ENCODE data around the gene BCL3. TPM values are rescaled to one million over a fixed set of nuclear protein-coding genes. Genes with fewer than 3 reads are reported as not detected.

Gene BCL3
- total and polyA plus RNA-seq, 3 donors from 2014 or later = 15.5 to 38.1 (median 31.7) TPM

DNA sequence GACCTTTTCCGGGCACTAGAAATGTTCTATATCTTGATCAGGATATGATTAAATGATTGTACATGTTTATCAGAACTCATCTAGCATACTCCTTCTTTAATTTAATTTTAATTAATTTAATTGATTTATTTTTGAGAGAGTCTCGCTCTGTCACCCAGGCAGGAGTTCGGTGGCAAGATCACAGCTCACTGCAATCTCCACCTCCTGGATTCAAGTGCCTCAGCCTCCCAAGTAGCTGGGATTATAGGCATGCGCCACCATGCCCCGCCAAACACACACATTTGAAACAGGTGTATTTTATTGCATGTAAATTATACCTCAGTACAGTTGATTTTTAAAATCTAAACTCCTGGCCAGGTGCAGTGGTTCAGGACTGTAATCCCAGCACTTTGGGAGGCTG, 17.4 kb upstream of the BCL3 start:
- H3K9me3 ChIP-seq = no peaks in the 10 kb centered on the region
- H3K4me1 ChIP-seq = no peaks in the 10 kb centered on the region
- no peak overlapping the region for H3K4me3 ChIP-seq
- no peak for DNase-seq
- no peak overlapping the region for H3K27ac ChIP-seq
- whole genome bisulfite sequencing, 2 donors = 87 to 93% methylated on average over 5 of the region's 5 CpGs
- H3K27me3 ChIP-seq = no peaks in the 10 kb centered on the region
- TF ChIP-seq CTCF (IDR thresholded peaks at IDR 0.05) = no peak
- no peak for TF ChIP-seq POLR2A (IDR thresholded peaks at IDR 0.05)
- intact Hi-C loops (cut with DNase I; ENCODE audit: low total_unique reads) = no loop called here
- H3K36me3 ChIP-seq (ENCODE audit: low read depth, missing control alignments) = no peaks in the 10 kb centered on the region

DNA sequence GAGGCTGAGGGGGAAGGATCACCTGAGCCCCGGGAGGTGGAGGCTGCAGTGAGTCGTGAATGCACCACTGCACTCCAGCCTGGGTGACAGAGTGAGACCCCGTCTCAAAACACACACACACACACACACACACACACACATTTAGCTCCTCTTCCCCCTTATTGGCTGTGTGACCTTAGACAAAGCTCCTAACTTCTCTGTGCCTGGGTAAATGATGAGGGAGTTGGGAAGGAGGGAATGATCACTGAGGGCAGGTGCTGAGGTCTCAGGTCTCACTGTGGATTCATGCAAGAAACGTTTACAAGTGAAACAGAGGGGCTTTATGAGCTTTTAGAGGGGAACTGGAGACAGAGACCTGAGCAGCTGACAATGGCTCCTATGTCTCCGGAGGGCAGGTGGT, 16.9 kb upstream of the BCL3 start:
- no peak for DNase-seq
- H3K4me1 ChIP-seq = no peaks in the 10 kb centered on the region
- no peaks in the 10 kb centered on the region for H3K27me3 ChIP-seq
- no peak overlapping the region for H3K27ac ChIP-seq
- no peaks in the 10 kb centered on the region for H3K9me3 ChIP-seq
- WGBS, 2 donors = 77 to 81% methylated on average over 5 of the region's 5 CpGs
- no peak overlapping the region for H3K4me3 ChIP-seq
- H3K36me3 ChIP-seq (ENCODE audit: low read depth, missing control alignments) = no peaks in the 10 kb centered on the region
- intact Hi-C loops (cut with DNase I; ENCODE audit: low total_unique reads) = no loop called here
- TF ChIP-seq POLR2A (IDR thresholded peaks at IDR 0.05) = no peak
- TF ChIP-seq CTCF (IDR thresholded peaks at IDR 0.05) = no peak

DNA sequence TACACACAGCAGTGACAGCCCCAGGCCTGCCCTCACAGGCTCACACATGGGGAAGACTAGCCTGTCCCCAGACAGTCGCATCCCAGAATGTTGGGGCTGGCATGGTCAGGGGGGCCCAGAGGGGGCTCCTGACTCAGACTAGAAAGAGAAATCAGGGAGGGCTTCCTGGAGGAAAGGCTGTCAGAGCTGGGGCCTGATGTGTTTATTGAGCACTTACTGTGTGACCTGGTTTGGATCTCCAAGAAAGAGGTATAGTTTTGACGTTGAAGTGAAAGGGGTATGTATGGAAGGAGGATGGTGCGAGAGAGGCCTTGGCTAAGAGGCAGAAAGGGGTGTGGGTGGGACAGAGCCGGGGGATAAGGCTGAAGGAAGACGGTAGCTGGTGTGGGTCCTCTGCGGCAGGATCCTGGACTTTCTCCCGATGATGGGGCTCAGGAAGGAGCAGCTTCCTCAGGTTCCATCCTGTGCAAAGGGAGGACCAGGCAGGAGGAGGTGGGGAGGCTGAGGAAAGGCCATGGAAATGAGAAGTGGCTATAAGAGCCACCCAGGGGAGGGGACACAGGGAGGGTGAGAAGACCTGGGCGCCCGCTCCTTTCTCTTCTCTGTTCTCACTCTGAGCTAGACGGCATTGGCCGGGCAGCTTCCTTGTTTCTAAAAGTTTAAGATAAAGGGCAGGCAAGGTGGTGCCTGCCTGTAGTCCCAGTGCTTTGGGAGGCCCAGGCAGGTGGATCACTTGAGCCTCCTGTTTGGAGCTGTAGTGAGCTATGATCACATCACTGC, 16.1 kb upstream of the BCL3 start:
- H3K27me3 ChIP-seq = no peaks in the 10 kb centered on the region
- WGBS, 2 donors = 74 to 77% methylated on average over 11 of the region's 11 CpGs
- intact Hi-C loops (cut with DNase I; ENCODE audit: low total_unique reads) = no loop called here
- TF ChIP-seq CTCF (IDR thresholded peaks at IDR 0.05) = no peak
- TF ChIP-seq POLR2A (IDR thresholded peaks at IDR 0.05) = no peak
- H3K9me3 ChIP-seq = no peaks in the 10 kb centered on the region
- no peak overlapping the region for H3K4me3 ChIP-seq
- H3K27ac ChIP-seq = no peak overlapping the region
- DNase-seq = no peak
- peaks cover 5% of the 10 kb centered on the region for H3K4me1 ChIP-seq
- H3K36me3 ChIP-seq (ENCODE audit: low read depth, missing control alignments) = no peaks in the 10 kb centered on the region

GRCh38 chr19:44734357-44734756, 14.2 kb upstream of the BCL3 start:
- WGBS, 2 donors = 0 to 62% methylated on average over 1 of the region's 1 CpG

More at GRCh38 chr19:44734357-44734756, 14.2 kb upstream of the BCL3 start:
- TF ChIP-seq POLR2A (IDR thresholded peaks at IDR 0.05) (no peak), CTCF (IDR thresholded peaks at IDR 0.05) (no peak)
- H3K36me3 ChIP-seq (ENCODE audit: low read depth, missing control alignments) = no peaks in the 10 kb centered on the region
- peaks cover 5% of the 10 kb centered on the region for H3K4me1 ChIP-seq
- H3K27ac ChIP-seq = no peak overlapping the region
- H3K4me3 ChIP-seq = no peak overlapping the region
- no peaks in the 10 kb centered on the region for H3K27me3 ChIP-seq
- intact Hi-C loops (cut with DNase I; ENCODE audit: low total_unique reads) = no loop called here
- H3K9me3 ChIP-seq = no peaks in the 10 kb centered on the region
- no peak for DNase-seq

Data from testis (tissue), 3 donors.